Mucosa of stomach (tissue), 1 donor: ENCODE measurements around the gene OR51E2.
"Not testable (repeated sequence)": the region's sequence is repeated elsewhere in the genome, so short reads cannot be mapped to it uniquely, and the experiment has no call there.

Source experiments
- H3K27me3 ChIP-seq: one replicate; pipeline ENCODE4 v1.7.0; 2013; ENCODE audit warnings: mild to moderate bottlenecking, low read length; ENCODE audit not compliant: control insufficient read depth, insufficient read depth
- H3K36me3 ChIP-seq: one replicate; pipeline ENCODE4 v1.7.0; 2013; ENCODE audit warnings: low read length; ENCODE audit not compliant: control insufficient read depth, insufficient read depth
- H3K4me1 ChIP-seq: one replicate; pipeline ENCODE4 v1.7.0; 2013; ENCODE audit warnings: mild to moderate bottlenecking, low read length; ENCODE audit not compliant: control insufficient read depth, insufficient read depth
- H3K4me3 ChIP-seq: one replicate; pipeline ENCODE4 v1.7.0; 2013; ENCODE audit warnings: low read length
- H3K9ac ChIP-seq: one replicate; pipeline ENCODE4 v1.7.0; 2013; ENCODE audit warnings: mild to moderate bottlenecking, low read length, moderate library complexity
- H3K9me3 ChIP-seq: one replicate; pipeline ENCODE4 v1.7.0; 2013; ENCODE audit warnings: mild to moderate bottlenecking, low read length, moderate library complexity; ENCODE audit not compliant: control insufficient read depth
- donor health status: Pancreatic carcinoma.

The OR51E2 gene, protein sequence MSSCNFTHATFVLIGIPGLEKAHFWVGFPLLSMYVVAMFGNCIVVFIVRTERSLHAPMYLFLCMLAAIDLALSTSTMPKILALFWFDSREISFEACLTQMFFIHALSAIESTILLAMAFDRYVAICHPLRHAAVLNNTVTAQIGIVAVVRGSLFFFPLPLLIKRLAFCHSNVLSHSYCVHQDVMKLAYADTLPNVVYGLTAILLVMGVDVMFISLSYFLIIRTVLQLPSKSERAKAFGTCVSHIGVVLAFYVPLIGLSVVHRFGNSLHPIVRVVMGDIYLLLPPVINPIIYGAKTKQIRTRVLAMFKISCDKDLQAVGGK

DNA sequence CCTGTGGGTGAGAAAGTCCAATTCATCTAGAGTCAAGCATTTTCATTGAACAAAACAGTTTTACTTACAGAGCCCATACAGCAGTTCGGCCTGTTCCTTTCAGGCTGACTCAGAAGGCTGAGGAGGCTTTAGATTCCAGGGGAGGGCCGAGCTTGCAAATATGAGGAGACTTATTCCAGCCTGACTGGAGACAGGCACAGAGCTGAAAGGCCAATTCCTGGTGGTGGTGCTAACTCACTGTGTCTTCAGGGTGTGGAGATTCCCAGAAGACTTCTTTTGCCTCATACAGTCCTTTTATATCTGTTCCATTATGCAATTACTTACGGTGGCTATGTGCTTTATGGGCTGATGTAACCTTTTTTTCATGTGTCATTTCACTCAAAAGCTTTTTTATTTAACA is at the start of gene OR51E2:
OR51E2 (minus strand) TSS at position 269 of the 400 bp plus-strand sequence. CDS start 15,142 bp downstream, outside the sequence.
- H3K4me3 ChIP-seq, result no peak within 1 kb of the TSS
- no peaks in the 10 kb centered on the region for H3K36me3 ChIP-seq
- no peaks in the 10 kb centered on the region for H3K4me1 ChIP-seq
- H3K27me3 ChIP-seq, result no peaks in the 10 kb centered on the region
- no peaks in the 10 kb centered on the region for H3K9me3 ChIP-seq
- H3K9ac ChIP-seq, result no peak within 1 kb of the TSS

DNA sequence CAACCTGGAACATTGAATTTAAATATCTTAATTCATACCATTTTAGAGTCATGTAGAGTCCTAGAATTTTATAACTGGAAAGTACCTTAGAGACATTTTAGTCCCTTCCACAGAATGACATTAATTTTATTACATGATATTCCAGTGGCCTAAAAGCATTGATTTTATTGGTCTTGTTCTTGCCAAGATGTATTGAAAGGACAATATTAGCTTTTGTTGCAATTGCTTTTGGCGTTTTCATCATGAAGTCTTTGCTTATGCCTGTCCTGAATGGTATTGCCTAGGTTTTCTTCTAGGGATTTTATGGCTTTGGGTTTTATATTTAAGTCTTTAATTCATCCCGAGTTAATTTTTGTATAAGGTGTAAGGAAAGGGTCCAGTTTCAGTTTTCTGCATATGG is 43.1 kb upstream of the OR51E2 start:
- Histone ChIP-seq H3K36me3 (no peaks in the 10 kb centered on the region), H3K4me1 (no peaks in the 10 kb centered on the region), H3K27me3 (no peaks in the 10 kb centered on the region), H3K9ac (no peak overlapping the region), H3K4me3 (no peak overlapping the region), H3K9me3 (no peaks in the 10 kb centered on the region)

DNA sequence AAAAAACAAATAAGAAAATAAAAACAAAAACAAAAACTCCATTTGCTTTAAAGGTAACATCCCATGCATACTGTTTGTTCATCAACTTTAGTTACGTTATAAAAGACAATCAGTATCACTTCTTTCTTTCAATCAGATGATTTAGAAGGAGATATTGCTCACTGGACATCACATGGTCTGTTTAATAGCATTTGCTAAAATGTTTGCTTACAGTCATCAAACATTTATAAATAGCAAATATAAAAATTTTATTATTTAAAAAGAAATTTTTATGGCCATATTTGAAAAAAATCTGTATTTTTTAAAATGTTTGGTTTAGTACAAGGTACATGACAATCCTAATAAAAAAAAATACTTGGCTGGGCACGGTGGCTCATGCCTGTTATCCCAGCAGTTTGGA is 29.5 kb upstream of the OR51E2 start:
- Histone ChIP-seq H3K36me3 (no peaks in the 10 kb centered on the region), H3K9ac (no peak overlapping the region), H3K27me3 (no peaks in the 10 kb centered on the region), H3K4me1 (no peaks in the 10 kb centered on the region), H3K9me3 (no peaks in the 10 kb centered on the region), H3K4me3 (no peak overlapping the region)

DNA sequence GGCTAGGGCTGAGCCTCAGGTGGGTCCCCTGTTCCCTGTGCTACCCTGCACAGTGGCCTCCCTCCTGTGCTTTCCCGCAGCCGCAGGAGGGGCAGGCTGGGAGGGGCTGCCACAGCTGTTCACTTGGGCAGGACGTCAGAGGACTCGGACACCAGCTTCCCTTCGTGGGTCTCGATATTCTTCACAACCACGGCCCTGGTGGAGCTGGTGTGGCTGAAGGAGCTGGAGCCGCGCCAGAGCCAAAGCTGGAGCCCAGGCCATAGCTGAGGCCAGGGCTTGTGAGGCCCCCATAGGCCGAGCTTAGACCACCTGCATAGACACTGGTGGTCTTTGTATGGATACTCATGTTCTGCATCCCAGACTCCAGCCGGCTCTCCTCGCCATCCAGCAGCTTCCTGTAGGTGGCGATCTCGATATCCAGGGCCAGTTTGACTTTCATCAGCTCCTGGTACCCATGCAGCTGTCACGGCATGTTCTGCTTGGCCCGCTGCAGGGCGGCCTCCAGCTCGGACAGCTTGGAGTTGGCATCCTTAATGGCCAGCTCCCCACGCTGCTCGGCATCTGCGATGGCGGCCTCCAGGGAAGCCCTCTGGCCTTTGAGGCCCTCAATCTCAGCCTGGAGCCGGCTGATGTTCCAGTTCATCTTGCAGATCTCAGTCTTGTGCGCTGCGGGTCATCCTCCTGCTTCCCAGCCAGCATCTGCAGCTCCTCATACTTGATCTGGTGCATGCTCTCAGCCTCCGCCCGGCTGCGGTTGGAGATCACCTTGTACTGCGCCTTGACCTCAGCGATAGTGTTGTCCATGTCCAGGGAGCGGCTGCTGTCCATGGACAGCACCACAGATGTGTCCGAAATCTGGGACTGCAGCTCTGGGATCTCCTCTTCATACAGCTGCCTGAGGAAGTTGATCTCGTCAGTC is 25.2 kb upstream of the OR51E2 start:
- not testable (repeated sequence) for H3K9me3 ChIP-seq, H3K9ac ChIP-seq, H3K4me3 ChIP-seq, H3K4me1 ChIP-seq, H3K27me3 ChIP-seq, H3K36me3 ChIP-seq

GRCh38 chr11:4714300-4714699 is 16.6 kb upstream of the OR51E2 start:
- H3K27me3 ChIP-seq, result no peaks in the 10 kb centered on the region
- no peak overlapping the region for H3K9ac ChIP-seq
- H3K36me3 ChIP-seq, result no peaks in the 10 kb centered on the region
- H3K9me3 ChIP-seq, result no peaks in the 10 kb centered on the region
- H3K4me3 ChIP-seq, result no peak overlapping the region
- no peaks in the 10 kb centered on the region for H3K4me1 ChIP-seq

- Histone ChIP-seq H3K36me3 (no peaks in the 10 kb centered on the region), H3K4me1 (no peaks in the 10 kb centered on the region)
Measured at GRCh38 chr11:4713241-4713640, 15.6 kb upstream of the OR51E2 start.

GRCh38 chr11:4704790-4705334 is 7.2 kb upstream of the OR51E2 start:
- Histone ChIP-seq H3K27me3 (no peaks in the 10 kb centered on the region), H3K9ac (no peak overlapping the region), H3K4me1 (no peaks in the 10 kb centered on the region), H3K9me3 (no peaks in the 10 kb centered on the region), H3K36me3 (no peaks in the 10 kb centered on the region), H3K4me3 (no peak overlapping the region)

More at GRCh38 chr11:4713241-4713640, 15.6 kb upstream of the OR51E2 start:
- no peak overlapping the region for H3K9ac ChIP-seq
- no peaks in the 10 kb centered on the region for H3K9me3 ChIP-seq
- no peak overlapping the region for H3K4me3 ChIP-seq
- H3K27me3 ChIP-seq, result no peaks in the 10 kb centered on the region

GRCh38 chr11:4704054-4704789 is 6.6 kb upstream of the OR51E2 start, which contains the start of gene MMP26:
TSS of gene MMP26 (plus strand) at chr11:4704784.
- Histone ChIP-seq H3K9me3 (no peaks in the 10 kb centered on the region), H3K4me3 (no peak within 1 kb of the TSS), H3K27me3 (no peaks in the 10 kb centered on the region)

DNA sequence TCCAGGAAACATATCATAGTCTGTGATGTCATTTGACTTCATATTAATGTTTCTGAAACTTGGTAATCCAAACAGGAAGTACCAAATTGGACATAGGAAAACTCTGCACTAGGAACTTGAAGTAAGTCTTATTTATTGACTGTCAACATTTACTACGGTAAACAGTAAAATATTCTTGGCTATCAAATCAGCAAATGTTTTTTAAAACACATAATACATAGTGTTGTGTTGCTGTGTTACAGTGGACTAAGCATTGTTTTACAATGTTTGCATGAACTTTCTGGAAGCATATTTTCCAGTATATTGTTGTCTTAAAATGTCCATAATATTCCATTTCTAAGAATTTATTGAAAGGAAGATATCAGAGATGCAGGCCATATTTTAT is 2.8 kb upstream of the OR51E2 start:
- Histone ChIP-seq H3K36me3 (no peaks in the 10 kb centered on the region), H3K9me3 (no peaks in the 10 kb centered on the region), H3K4me1 (no peaks in the 10 kb centered on the region), H3K4me3 (no peak overlapping the region), H3K9ac (no peak overlapping the region), H3K27me3 (no peaks in the 10 kb centered on the region)

More at GRCh38 chr11:4704054-4704789, 6.6 kb upstream of the OR51E2 start, which contains the start of gene MMP26:
- Histone ChIP-seq H3K36me3 (no peaks in the 10 kb centered on the region), H3K9ac (no peak within 1 kb of the TSS), H3K4me1 (no peaks in the 10 kb centered on the region)

DNA sequence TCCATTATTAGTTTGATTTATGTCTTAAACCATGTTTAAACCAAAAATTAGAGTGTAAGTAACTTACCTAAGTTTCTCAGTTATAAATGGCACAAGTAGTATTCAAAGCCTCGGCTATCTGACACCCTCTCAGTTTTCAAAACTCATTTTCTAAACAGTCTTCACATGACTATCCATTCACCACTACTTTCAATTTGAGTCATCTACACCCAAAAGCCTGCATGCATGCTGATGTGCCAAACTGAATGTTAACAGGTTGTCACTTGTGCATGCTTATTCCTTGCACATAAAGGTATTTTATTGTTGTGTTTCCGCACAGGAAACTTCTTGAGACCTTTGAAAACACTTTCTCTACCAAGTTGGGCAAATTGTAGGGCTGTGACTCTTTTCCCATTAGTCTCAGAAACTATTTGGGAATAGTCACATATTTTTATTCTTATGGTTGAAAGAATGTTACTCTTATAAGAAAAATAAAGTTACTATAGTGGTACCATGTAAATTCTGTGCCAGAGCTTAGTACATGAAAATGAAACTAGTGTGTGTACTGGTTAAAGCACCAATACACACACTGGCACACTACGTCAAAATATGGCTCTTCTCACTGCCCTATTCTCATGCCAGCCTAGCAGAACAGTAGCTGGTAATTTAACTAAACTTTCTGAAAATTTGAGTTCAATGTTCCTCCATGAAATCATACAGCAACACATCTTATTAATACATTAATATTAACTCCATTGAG is 2.2 kb upstream of the OR51E2 start:
- H3K4me1 ChIP-seq, result no peaks in the 10 kb centered on the region
- no peaks in the 10 kb centered on the region for H3K9me3 ChIP-seq
- H3K27me3 ChIP-seq, result no peaks in the 10 kb centered on the region
- no peak overlapping the region for H3K9ac ChIP-seq
- no peaks in the 10 kb centered on the region for H3K36me3 ChIP-seq
- H3K4me3 ChIP-seq, result no peak overlapping the region

- H3K4me3 ChIP-seq, result no peak overlapping the region
- no peaks in the 10 kb centered on the region for H3K27me3 ChIP-seq
- H3K36me3 ChIP-seq, result no peaks in the 10 kb centered on the region
- H3K4me1 ChIP-seq, result no peaks in the 10 kb centered on the region
- no peaks in the 10 kb centered on the region for H3K9me3 ChIP-seq
- H3K9ac ChIP-seq, result no peak overlapping the region
Measured at GRCh38 chr11:4695442-4695841, 2.2 kb downstream of the OR51E2 start.
